ENCODE measurements around the gene DDI1.

The DDI1 gene

DNA sequence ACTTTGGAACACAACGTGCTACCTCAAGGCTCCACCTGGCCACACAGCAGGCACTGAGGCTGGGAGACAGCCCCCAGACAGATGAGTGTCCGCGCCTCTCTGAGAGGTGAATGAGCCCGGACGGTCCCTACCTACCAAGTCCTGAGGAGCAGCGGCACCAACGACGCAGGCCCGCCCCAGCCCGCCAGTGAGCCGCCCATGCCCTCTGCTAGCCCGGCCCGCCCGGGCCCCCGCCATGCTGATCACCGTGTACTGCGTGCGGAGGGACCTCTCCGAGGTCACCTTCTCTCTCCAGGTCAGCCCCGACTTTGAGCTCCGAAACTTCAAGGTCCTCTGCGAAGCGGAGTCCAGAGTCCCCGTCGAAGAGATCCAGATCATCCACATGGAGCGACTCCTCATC is at the start of gene DDI1:
DDI1 (plus strand) TSS at position 53 of the 400 bp plus-strand sequence; CDS start at position 236, 183 bp downstream.
- DNase-seq: no peak

DNA sequence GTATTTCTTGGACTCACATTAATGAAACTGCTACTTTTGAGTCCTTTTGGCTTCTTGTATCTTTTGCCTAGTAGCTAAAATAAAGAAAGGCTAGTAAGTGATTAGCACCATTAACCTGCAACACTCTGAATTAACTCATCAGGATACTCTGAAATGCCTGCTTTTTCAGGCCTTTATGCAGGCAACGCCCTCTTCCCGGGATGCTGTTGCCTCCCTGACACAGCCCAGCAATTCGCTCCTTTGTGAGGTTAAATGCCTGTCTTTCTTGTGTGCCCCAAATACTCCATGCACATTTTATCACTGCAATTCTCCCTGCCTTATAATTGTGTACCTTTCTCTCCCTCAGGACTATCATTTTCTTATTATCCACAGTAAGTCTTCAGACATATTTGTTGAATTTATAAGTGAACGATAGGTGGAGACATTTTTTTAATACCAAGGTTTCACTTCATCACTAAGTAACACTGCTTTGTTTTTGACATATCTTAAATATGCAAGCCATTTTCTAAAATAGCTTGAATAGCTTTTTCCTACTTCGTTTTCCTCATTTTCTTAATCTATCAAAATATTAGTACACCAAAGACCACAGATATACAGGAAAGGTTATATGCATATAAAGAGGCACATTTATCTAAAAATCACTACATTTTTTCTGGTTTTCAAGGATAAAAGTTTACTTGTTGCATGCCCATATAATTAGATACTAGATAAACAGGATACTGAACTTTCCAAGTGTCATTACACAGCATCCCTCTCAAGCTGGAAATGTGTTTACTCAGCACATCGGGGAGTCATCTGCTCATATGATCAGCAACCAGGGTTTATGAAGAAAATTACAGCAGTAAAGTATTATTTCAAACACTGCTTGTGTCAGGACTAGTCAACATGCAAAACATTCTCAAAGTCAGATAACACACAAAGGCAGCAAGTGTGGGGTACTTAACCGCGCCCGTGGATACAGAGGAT is 48.5 kb upstream of the DDI1 start:
- DNase-seq: no peak

DNA sequence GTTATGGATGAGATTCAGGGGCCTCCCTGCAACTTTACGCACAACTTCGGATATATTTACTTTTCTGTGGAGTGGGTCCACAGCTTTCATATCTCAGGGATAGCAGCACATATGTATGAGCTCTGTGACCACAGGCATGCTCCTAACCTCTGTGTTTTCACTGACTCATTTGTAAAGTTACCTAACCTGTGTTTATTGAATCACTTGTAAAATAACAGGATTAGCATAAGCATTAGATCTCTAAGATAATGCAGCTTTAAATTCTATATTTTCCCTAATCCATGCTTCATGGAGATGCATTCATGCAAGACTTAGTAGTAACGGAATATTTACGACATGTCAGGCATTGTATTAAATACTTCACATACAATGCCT is 47.9 kb upstream of the DDI1 start:
- DNase-seq: no peak

DNA sequence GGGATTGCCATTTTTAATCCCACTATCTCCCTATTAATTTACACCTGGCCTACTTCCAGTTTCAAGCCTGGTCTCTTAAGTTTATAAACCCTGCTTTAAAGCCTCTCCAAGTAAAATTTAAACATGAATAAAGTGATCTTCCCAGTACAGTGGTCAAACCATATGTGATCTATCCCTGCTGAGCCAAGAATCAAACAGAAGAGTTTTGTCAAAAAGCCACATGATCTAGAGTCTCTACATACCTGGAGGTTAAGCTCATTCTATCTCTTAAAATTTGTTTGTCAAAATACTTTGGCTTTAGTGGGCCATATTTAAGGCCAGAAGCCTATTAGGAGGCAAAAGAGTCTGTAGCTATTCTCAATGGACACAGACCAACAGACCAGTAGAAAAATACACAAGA is 42.9 kb upstream of the DDI1 start:
- no peak for DNase-seq

DNA sequence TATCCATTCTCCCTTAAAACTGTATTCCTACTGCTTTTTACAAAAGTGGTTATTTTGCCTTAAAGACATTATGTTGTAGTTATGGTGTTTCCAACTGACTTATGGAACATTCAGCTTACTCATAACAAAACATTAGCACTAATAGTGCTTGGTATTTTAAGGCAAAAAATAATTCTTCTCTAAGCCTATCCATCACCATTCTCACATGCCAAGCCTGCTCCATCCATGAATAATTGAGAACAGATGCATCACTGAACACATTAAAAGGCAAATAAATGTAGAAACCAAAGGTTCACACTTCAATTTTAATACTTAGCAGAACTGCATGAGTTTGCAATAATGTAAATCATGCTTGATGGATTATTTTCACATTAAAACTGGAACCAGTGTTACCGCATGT is 42.3 kb upstream of the DDI1 start:
- no peak for DNase-seq

DNA sequence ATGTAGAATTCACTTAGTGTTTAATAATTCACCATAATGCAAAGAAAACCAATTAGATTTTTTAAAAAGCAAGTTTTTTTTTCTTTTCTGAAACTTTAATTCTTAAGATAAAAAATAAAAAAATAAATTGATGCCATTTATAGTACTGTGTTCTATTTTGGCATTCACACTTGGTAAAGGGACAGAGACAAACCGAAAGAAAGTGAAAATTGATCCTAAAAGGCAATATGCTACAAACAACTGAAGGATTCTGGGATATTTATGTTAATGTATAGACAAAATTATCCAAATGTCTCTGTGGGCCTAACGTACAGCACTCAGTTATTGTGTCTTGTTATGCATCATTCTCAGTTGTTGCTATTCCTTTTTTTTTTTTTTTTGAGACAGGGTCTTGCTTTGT is 41.9 kb upstream of the DDI1 start:
- DNase-seq: no peak

DNA sequence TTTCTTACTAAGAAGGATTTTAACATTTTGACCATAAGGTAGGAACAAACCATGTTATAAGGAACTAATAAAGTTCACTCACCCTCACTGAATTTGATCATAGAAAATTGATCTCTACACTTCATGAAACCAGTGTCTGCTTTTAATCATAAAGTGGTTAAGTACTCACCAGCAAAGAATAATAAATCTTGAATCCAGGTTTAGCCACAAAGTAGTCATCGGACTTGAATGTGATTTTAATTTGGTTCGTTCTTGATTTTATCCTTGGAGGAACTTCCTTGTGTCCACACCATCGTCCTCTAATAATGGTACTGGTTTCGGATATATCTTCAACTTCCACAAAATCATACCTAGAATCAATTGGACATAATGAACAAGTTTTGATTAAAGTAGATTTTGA is 40.5 kb upstream of the DDI1 start:
- DNase-seq: no peak

DNA sequence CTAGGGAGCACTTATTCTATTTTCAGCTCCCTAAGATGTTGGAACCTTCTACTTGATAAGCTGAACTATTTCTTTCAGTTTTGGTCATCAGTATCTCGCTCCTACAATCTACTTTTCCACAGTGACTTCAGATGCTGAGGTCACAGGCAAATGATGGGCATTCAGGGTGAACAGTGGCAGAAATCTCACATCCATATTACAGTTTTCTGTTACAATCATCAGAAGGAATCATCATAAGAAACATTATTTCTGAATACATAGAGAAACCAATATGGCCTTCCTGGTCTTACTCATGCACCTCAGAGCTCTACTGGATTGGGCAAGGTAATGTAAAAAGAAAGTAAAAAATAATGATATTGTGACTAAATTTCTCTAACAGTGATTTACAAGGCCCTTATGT is 39.4 kb upstream of the DDI1 start:
- no peak for DNase-seq

DNA sequence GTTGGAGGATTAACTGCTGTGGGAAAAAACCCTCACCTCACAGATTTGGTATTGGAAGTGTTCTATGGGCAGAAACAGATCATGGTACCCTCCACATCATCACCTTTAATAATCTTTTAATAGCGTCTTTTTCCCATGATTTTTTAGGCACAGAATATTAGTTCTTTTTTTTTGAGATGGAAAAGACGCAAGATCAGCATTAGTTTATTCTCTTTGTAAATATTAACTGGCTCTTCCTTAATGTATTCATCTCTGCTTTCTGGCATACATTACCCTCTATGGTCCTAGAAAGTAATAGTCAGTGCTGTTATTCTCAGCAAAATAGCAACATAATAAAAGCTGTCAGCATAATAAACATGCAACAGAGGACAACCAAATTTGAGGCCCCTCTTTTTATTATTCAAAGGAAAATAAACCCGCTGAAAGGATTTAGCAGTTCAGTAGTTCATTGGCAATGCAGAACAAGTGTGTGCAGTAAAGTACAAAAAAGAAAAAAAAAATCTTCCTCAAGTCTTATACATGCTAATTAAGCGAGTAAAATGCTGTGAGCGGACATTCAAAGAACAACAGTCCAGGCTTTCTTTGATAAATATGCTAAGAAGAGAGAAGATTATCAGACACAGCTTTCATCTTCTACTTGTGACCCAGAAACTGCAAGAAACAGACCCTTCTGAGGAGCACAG is 37.5 kb upstream of the DDI1 start:
- DNase-seq: no peak

DNA sequence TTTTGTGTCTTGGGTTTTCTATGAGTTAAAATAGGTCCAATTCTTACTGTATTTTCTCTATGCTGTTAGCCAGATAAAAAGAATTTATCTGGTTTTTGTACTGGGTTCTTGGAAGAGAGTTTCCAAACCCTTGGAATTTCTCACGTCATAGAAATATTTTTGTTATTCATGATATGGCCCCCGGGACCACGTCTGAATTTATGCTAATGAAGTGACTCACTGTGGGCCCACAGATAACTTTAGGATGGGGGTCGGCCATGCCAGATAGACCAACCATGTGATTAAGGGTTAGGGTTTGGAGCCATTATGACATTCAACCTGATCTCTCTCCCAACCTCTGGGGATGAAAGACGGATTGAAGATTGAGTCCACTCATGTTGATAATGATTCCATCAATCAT is 35.6 kb upstream of the DDI1 start:
- DNase-seq: no peak

DNA sequence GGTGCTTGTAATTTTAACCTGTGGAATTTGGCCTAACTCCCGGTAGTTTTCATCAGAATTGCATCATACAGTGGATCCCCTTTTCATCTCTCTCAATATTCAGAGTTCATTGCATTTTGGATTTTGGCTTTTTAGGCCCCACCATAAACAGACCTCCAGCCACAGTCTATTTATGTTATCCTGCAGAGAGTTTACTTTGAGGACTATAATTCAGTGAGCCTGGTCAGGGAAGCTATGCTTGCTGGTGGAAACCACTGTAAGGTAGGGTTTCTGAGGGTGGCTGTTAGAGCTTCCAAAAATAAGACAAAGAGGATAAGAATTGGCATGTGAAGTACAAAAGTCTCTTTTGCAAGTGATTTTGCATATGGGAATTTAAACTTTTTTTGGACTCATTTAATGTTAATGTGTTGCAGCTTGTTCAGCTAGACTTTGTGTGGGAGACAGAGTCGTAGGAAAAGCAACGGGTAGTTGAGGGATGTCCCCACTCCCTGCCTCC is 34.8 kb upstream of the DDI1 start:
- no peak for DNase-seq

DNA sequence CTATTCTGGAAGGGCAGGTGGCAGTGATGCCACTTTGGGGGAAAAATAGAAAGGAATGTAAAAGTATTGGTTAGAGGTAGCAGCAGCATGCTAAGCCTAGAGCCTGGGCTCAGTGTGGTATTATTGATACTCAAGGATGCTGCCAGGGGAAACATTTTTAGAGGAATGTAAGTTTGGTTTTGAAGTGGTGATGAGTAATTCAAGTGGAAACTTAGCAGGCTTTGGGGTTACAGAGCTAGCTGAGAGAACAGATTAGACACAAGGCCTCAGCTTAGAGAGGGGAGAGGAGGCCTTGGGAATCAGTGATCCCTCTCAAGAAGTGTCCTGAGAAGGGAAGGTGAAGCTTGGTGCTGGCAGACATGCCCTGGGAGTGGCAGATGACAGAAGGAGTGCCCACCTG is 32.9 kb upstream of the DDI1 start:
- DNase-seq: no peak

DNA sequence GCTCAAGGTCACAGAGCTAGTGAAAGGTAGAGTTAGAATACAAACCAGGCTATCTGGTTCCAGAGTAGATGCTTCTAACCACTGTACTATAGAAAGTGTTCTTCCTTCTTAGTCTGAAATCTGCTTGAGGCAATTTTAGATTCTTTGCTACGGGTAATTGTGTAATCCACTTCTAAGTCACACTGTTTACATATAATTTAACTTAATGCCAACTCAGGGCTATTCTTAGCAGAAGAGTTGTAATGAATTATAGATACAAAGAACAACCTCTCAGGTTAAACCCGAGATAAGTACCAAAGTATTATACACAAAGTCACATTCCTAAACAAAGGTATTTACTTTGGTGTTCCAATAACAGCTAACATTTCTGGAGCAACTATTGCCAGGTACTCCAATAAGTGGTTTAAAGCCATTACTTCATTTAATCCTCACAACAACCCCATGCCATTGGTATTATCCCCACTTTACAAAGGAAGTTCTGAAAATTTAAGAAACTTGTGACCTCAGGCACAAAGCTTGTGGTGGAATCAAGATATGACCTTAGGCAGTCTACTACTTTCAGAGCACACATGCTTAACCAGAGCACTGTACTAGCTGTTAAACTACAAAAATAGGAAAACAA is 31.1 kb upstream of the DDI1 start:
- no peak for DNase-seq

DNA sequence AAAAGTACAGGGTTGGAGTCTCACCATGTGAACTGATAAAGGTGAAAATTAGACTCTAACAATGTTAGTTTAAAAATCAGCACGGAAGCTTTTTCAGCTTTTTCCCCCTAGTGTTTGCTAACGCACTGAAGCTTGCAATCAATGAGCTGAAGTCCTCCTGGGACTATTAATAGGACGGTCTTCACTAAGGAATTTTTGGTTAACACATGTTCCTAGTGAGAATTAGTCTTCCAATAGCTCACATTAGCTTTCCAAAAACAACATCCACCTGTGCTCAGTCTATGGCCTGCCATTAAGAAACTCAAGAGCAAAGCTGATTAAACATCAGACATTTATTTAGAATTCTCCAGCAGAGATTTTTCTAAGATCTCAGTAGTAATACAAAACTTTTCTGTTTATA is 26.7 kb upstream of the DDI1 start:
- no peak for DNase-seq

DNA sequence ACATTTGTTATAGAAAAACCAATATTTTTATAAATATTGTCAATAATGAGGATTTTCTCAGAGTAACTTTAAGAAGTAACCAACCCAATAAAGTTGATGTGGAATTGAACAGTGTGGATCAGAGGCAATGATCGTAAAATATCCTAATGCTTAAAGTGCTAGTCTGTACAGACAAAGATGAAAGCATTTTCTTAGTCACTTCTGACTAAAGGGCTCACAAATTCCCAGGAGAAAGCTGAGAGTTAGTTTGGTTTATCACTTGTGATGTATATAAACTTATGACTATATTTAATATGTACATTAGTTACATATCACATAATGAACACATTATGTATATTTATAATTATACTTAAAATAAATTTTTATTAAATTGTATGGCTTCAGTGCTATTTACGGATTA is 25.4 kb upstream of the DDI1 start:
- DNase-seq: no peak

DNA sequence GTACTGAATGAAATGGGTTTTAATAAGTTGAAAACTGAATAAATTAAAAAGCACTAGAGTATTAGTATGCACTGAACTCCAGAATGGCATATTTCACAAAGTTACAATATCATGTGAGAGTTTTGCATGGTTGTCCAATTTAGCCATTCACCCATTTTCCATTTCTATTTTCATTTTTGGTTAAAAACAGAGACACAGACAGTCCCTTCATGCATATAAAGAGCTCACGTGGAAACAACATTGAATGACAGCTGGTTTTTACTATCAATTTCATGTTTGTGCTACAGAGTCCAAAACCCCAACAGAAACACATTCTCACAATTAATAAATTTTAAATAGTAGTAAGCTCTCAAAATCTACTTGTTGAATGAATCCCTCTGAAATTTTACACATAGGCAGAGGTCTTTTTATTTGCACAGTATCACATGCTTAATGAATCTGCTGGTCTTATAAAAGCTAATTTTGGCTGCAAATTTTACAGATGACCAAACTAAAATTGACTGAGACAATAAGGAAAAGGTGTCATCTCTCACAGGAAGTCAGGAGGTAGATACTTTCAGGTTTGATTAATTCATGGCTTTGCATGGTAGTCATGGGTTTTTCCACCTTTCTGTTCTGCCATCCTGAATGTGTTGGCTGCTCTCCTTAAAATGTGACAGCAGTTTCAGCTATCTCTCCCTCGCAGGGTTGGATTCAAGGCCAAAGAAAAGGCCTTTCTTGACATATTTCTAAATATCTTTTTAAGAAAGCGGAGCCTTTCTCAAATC is 20.6 kb upstream of the DDI1 start:
- no peak for DNase-seq

DNA sequence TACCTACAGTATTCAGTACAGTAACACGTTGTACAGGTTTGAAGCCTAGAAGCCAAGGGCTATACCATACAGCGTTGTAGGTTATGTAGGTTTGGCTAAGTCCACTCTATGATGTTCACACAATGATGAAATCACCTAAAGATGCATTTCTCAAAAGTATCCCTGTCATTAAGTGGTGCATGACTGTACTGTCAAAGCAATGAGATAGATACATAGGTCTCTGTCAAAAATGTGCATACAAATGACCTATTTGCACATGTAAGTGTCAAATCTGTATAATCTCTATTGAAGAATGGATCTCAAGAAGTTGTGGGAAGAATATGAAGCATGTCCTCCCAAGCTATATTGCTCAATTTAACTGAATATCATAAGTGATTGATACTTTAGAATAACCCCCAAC is 11.9 kb upstream of the DDI1 start:
- DNase-seq: no peak

DNA sequence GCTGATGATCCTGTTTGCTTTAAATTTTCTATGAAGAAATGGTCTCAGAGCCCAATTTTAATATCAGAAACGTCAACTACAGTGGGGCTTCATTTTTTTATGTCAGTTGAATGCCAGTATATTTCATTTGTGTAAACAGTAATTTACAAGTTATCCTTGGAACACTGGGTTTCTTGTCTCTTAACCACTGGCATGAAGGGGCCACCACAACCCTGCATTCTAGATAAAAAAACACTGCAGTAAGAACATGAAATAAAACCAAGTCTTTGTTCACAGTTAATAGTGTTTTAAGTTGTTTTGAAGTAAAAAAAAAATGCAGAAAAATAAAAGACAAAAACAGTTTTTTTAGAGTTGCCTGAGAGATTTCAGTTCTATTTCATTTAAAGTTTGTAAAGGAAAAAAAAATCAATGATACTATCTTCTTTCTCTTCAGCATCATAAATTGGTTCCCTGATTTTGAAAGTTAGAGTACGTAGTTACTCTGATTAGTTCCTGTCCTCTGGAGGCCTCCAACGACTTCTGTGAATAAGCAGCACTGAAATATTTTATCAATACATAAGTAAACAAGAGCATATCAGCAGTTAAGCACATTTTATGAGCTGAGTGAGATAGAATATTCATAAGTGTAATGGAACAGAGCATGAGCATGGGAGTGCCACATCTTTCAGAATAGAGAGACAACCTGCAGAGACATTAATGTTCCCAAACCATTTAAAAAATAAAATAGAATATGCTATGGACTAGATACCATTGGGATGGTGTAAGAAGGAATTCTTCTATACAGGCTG is 7.8 kb upstream of the DDI1 start:
- no peak for DNase-seq

DNA sequence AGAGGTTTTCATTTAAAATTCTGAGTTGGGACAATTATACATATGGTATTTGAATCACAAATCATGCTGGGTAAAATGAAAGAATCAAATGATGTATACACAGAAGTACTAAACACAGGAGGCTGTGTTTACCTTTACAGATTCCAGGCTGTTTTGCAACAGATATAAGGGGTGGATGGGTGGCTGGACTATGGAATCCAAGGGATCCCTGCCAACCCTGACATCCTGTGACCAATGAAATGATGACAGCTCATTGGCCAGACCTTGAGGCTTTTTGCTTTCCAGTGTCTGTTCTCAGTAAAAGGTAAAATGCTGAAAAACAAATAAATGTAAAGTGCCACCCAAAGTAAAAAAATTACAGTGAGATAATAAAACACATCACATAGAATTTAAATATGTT is 3.3 kb upstream of the DDI1 start:
- DNase-seq: no peak

DNA sequence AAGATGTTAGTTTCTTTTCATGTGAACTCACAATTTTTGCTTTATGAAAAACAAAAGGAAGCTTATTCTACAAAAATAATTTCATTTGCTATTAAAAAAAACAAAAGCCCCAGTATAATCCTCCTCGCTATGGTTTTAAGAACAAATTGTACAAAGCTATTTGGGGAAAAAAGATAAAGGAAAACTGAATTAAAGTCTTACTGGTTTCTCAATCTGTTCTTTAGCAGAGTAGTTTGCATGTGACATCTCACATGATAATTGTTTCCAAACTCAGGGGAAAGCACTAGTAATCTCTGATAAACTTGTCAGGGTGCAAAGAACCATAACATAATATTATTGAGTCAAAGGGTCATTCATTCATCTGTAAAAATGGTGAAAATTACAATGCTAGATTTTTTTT is 2.9 kb upstream of the DDI1 start:
- no peak for DNase-seq

DNA sequence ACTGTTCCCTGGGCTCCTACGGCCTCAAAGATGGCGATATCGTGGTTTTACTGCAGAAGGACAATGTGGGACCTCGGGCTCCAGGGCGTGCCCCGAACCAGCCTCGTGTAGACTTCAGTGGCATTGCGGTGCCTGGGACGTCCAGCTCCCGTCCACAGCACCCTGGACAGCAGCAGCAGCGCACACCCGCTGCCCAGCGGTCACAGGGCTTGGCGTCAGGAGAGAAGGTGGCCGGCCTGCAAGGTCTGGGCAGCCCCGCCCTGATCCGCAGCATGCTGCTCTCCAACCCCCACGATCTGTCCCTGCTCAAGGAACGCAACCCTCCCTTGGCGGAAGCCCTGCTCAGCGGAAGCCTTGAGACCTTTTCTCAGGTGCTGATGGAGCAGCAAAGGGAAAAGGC is 555 bp downstream of the DDI1 start:
- no peak for DNase-seq

DNA sequence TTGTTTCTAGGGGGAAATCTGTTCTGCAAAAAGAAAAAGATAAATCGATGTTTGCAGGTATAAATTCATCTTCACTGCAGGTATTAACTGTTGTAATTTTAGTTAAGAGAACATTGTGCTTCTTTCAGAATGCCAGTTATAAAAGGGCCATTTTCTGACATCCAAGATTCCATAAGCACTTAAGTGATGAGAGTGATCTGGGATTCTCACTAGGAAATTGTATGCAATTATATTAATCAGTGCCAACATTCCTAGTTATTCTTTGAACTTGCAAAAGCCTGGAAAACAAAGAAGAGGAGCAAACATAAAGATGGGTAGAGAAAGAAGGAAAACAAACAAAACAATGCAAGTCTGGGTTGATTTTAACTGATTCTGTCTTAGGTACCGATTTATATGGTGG is 5.4 kb downstream of the DDI1 start:
- no peak for DNase-seq
